Measurements from ENCODE around the gene PDGFA. TPM values are rescaled to one million over a fixed set of nuclear protein-coding genes. Genes with fewer than 3 reads are reported as not detected.

Gene PDGFA
- total RNA-seq, 1 experiment from 2014 or later, result 18.4 TPM

DNA sequence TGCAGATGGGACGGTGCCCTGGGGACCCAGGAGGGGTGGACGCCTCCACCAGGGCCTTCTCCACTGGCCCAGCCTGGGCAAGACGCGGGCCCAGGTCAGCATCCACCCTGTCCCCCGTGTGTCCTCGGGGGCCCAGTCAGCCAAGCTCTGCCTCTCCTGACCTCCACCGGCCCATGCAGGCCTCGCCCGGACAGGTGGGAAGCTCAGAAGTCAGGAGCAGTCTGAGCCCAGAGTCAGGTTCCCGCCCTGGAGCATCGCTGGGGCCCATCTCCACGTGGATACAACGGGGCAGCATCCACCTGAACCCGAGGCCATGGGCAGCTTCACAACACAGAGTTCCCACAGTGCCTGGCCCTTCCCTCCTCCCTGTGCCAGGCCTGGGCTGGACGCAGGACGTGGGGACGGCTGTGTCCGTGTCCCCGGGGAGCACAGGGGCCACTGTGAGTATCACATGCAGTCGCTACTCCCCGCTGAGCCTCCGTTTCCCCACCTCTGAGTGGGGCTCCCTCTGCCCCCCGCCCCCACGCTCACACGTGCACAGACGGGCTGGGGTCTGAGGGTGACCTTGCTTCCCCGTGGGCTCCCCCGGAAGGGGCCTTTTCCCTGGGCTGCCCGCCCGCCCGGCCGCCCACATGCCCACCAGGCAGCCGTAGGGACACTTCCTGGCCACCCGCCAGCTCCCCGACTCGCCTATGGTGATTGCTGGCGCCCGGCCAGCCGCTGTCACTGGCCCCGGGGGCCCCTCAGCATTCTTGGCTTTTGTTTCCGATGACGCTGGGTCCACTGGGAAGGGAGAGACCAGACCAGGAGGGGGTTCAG, 64.3 kb downstream of the PDGFA start:
- ChIA-PET POLR2A (ENCODE audit: unreplicated experiment) (no interaction called here), CTCF (no interaction called here)
- Histone ChIP-seq H3F3A (ENCODE audit: low read length, unreplicated experiment) (no peaks in the 10 kb centered on the region), H3K9me2 (replicated peaks; ENCODE audit: low read length) (no peaks in the 10 kb centered on the region), H3K79me2 (ENCODE audit: low read length) (no peaks in the 10 kb centered on the region), H3K9me3 (ENCODE audit: low read length) (no peaks in the 10 kb centered on the region), H3K27me3 (ENCODE audit: low read length) (no peaks in the 10 kb centered on the region), H3K4me3 (ENCODE audit: low read length) (no peak overlapping the region), H3K4me1 (ENCODE audit: insufficient read depth, low read length) (no peaks in the 10 kb centered on the region), H3K9ac (ENCODE audit: low read length) (no peak overlapping the region), H3K4me2 (ENCODE audit: low read length) (no peak overlapping the region), H4K20me1 (ENCODE audit: low read length) (no peaks in the 10 kb centered on the region), H2AFZ (ENCODE audit: low read length) (no peak overlapping the region), H3K27ac (ENCODE audit: low read length) (no peak overlapping the region), H3K36me3 (ENCODE audit: low read depth, low read length) (no peaks in the 10 kb centered on the region)
- intact Hi-C loops (cut with micrococcal nuclease), result no loop called here
- no TSS peak for BruUV-seq (replicated peaks)
- ATAC-seq (peak; percentile 21; the same call in 1 of the 2 replicates), DNase-seq (no peak)
- TF ChIP-seq EZH2phosphoT487 (IDR thresholded peaks at IDR 0.05; ENCODE audit: borderline replicate concordance, low read length) (no peak), EZH2 (IDR thresholded peaks at IDR 0.05; ENCODE audit: low read length, unreplicated experiment) (no peak)
- TF ChIP-seq, protein P1, sequence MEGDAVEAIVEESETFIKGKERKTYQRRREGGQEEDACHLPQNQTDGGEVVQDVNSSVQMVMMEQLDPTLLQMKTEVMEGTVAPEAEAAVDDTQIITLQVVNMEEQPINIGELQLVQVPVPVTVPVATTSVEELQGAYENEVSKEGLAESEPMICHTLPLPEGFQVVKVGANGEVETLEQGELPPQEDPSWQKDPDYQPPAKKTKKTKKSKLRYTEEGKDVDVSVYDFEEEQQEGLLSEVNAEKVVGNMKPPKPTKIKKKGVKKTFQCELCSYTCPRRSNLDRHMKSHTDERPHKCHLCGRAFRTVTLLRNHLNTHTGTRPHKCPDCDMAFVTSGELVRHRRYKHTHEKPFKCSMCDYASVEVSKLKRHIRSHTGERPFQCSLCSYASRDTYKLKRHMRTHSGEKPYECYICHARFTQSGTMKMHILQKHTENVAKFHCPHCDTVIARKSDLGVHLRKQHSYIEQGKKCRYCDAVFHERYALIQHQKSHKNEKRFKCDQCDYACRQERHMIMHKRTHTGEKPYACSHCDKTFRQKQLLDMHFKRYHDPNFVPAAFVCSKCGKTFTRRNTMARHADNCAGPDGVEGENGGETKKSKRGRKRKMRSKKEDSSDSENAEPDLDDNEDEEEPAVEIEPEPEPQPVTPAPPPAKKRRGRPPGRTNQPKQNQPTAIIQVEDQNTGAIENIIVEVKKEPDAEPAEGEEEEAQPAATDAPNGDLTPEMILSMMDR (conservative IDR thresholded peaks at IDR 0.05; ENCODE audit: low read depth, low read length), result no peak

DNA sequence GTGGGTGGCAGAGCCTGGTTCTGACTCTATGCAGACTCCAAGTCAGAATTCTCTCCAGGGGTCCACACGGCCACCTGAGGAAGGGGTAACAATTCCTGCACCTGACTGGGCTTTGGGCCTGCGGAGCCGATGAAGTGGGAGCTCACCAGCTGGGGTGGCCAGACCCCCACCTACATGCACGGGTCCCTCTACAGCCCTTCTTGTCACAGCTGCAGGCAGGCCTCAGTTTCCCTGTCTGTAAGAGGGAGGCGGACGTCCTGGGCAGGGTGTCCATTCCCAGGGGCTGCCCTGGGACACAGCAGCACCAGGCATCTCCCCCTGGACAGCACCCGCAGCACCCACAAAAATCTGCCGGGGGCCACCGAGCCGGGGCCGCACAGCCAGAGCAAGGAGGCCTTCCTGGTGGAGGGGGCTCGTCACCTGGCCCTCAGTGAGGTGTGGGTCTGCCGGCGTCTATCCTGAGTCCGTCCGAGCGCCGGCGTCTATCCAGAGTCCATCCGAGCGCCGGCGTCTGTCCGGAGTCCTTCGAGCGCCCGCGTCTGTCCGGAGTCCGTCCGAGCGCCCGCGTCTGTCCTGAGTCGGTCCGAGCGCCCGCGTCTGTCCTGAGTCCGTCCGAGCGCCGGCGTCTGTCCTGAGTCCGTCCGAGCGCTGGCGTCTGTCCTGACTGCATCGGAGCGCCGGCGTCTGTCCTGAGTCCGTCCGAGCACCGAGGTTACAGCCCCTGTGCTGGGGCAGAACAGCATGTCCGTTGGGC, 65.1 kb downstream of the PDGFA start:
- no peak for DNase-seq
- H3K4me1 ChIP-seq (ENCODE audit: insufficient read depth, low read length), result no peaks in the 10 kb centered on the region
- H3K79me2 ChIP-seq (ENCODE audit: low read length), result no peaks in the 10 kb centered on the region
- H3K9ac ChIP-seq (ENCODE audit: low read length), result no peak overlapping the region
- no peak overlapping the region for H3K4me2 ChIP-seq (ENCODE audit: low read length)
- intact Hi-C loops (cut with micrococcal nuclease), result no loop called here
- no TSS peak for BruUV-seq (replicated peaks)
- H2AFZ ChIP-seq (ENCODE audit: low read length), result no peak overlapping the region
- no peaks in the 10 kb centered on the region for H3F3A ChIP-seq (ENCODE audit: low read length, unreplicated experiment)
- no peak overlapping the region for H3K4me3 ChIP-seq (ENCODE audit: low read length)
- H3K27ac ChIP-seq (ENCODE audit: low read length), result no peak overlapping the region
- POLR2A ChIA-PET (ENCODE audit: unreplicated experiment), result no interaction called here
- CTCF ChIA-PET, result no interaction called here
- TF ChIP-seq EZH2 (IDR thresholded peaks at IDR 0.05; ENCODE audit: low read length, unreplicated experiment) (no peak), EZH2phosphoT487 (IDR thresholded peaks at IDR 0.05; ENCODE audit: borderline replicate concordance, low read length) (no peak)
- TF ChIP-seq, protein P1 (conservative IDR thresholded peaks at IDR 0.05; ENCODE audit: low read depth, low read length), result no peak
- no peaks in the 10 kb centered on the region for H3K9me3 ChIP-seq (ENCODE audit: low read length)
- H3K27me3 ChIP-seq (ENCODE audit: low read length), result no peaks in the 10 kb centered on the region
- no peaks in the 10 kb centered on the region for H3K9me2 ChIP-seq (replicated peaks; ENCODE audit: low read length)
- ATAC-seq, result no peak
- no peaks in the 10 kb centered on the region for H4K20me1 ChIP-seq (ENCODE audit: low read length)
- H3K36me3 ChIP-seq (ENCODE audit: low read depth, low read length), result no peaks in the 10 kb centered on the region

Data from PC-3 (cell line).